Mesenchymal stem cell (in vitro differentiated cells and primary cell): ENCODE data around the gene PSPC1. TPM values are rescaled to one million over a fixed set of nuclear protein-coding genes. Genes with fewer than 3 reads are reported as not detected.

Experiments
- DNase-seq: peaks from one replicate; pipeline ENCODE4 v3.0.0-alpha.2; 2013
- H2AFZ ChIP-seq: one replicate; pipeline ENCODE4 v1.6.1; 2013; ENCODE audit warnings: low read depth, mild to moderate bottlenecking, control low read depth, inconsistent platforms, low read length, moderate library complexity
- H2AK5ac ChIP-seq: 2 replicates; pipeline ENCODE4 v1.6.1; 2013; ENCODE audit warnings: low read length, moderate library complexity, mild to moderate bottlenecking, inconsistent platforms; ENCODE audit not compliant: severe bottlenecking
- H2BK120ac ChIP-seq: one replicate; pipeline ENCODE4 v1.6.1; 2013; ENCODE audit warnings: low read depth, mild to moderate bottlenecking, inconsistent platforms, low read length, moderate library complexity
- H2BK12ac ChIP-seq, 2 experiments: one replicate each; pipeline ENCODE4 v1.6.1; 2013; ENCODE audit warnings: inconsistent platforms in 2 of 2, low read length in 2 of 2, mild to moderate bottlenecking in 2 of 2, moderate library complexity in 2 of 2, control low read depth in 1 of 2
- H2BK15ac ChIP-seq: one replicate; pipeline ENCODE4 v1.6.1; 2013; ENCODE audit warnings: mild to moderate bottlenecking, low read depth, inconsistent platforms; ENCODE audit not compliant: poor library complexity, severe bottlenecking
- H2BK5ac ChIP-seq: 2 replicates; pipeline ENCODE4 v1.6.1; 2013; ENCODE audit warnings: low read depth, mild to moderate bottlenecking, low read length, control low read depth, inconsistent platforms; ENCODE audit not compliant: poor library complexity, severe bottlenecking
- H3K14ac ChIP-seq, 2 experiments: one replicate each; pipeline ENCODE4 v1.6.1; 2013; ENCODE audit warnings: inconsistent platforms in 2 of 2, low read length in 2 of 2, control low read depth in 1 of 2, mild to moderate bottlenecking in 1 of 2, moderate library complexity in 1 of 2
- H3K18ac ChIP-seq, 2 experiments: one replicate each; pipeline ENCODE4 v1.6.1; 2013; ENCODE audit warnings: inconsistent platforms in 2 of 2, low read length in 2 of 2, control low read depth in 1 of 2, low read depth in 1 of 2, mild to moderate bottlenecking in 1 of 2
- H3K23ac ChIP-seq, 2 experiments: one replicate each; pipeline ENCODE4 v1.6.1; 2013; ENCODE audit warnings: inconsistent platforms in 2 of 2, low read length in 2 of 2, mild to moderate bottlenecking in 2 of 2, moderate library complexity in 2 of 2, control low read depth in 1 of 2
- H3K27ac ChIP-seq: 2 replicates; pipeline ENCODE4 v1.5.1; 2013; ENCODE audit warnings: mild to moderate bottlenecking, moderate library complexity, low read length, control low read depth, inconsistent platforms; ENCODE audit not compliant: poor library complexity, severe bottlenecking
- H3K27me3 ChIP-seq, 2 experiments: 2 replicates each; pipeline versions ENCODE4 v1.6.1 to v1.7.0; 2013; ENCODE audit warnings: low read length in 2 of 2, mild to moderate bottlenecking in 2 of 2, moderate library complexity in 2 of 2, control low read depth in 1 of 2, inconsistent platforms in 1 of 2; ENCODE audit not compliant: control insufficient read depth in 1 of 2, insufficient read depth in 1 of 2
- H3K36me3 ChIP-seq, 2 experiments: 2 replicates each; pipeline versions ENCODE4 v1.6.1 to v1.7.0; 2013; ENCODE audit warnings: low read length in 2 of 2, control low read depth in 1 of 2, inconsistent platforms in 1 of 2, low read depth in 1 of 2, mild to moderate bottlenecking in 1 of 2; ENCODE audit not compliant: insufficient read depth in 2 of 2, control insufficient read depth in 1 of 2
- H3K4ac ChIP-seq, 2 experiments: one replicate each; pipeline ENCODE4 v1.6.1; 2013; ENCODE audit warnings: inconsistent platforms in 2 of 2, low read length in 2 of 2, mild to moderate bottlenecking in 2 of 2, moderate library complexity in 2 of 2, control low read depth in 1 of 2, low read depth in 1 of 2
- H3K4me1 ChIP-seq: 2 replicates; pipeline ENCODE4 v1.6.1; 2013; ENCODE audit warnings: low read depth, low read length, control low read depth; ENCODE audit not compliant: control insufficient read depth, insufficient read depth
- H3K4me2 ChIP-seq: 2 replicates; pipeline ENCODE4 v1.6.1; 2013; ENCODE audit warnings: low read length, mild to moderate bottlenecking, inconsistent platforms; ENCODE audit not compliant: poor library complexity, severe bottlenecking
- H3K4me3 ChIP-seq, 2 experiments: 2 replicates each; pipeline versions ENCODE4 v1.5.1 to v1.7.0; 2013; ENCODE audit warnings: low read length in 2 of 2, mild to moderate bottlenecking in 2 of 2, control low read depth in 1 of 2, low read depth in 1 of 2; ENCODE audit not compliant: insufficient read depth in 1 of 2
- H3K79me1 ChIP-seq: replicated peaks from 2 replicates; pipeline ENCODE4 v1.6.1; 2013; ENCODE audit warnings: mild to moderate bottlenecking, control low read depth, low read length, inconsistent platforms; ENCODE audit not compliant: poor library complexity, severe bottlenecking
- H3K9ac ChIP-seq: 2 replicates; pipeline ENCODE4 v1.7.0; 2013; ENCODE audit warnings: mild to moderate bottlenecking, low read length, moderate library complexity
- H3K9me3 ChIP-seq: 2 replicates; pipeline ENCODE4 v1.7.0; 2013; ENCODE audit warnings: mild to moderate bottlenecking, low read length; ENCODE audit not compliant: control insufficient read depth
- H4K8ac ChIP-seq: one replicate; pipeline ENCODE4 v1.6.1; 2013; ENCODE audit warnings: inconsistent platforms, mild to moderate bottlenecking, low read length, moderate library complexity
- H4K91ac ChIP-seq: one replicate; pipeline ENCODE4 v1.6.1; 2013; ENCODE audit warnings: mild to moderate bottlenecking, low read length, inconsistent platforms
- WGBS: methylation state at CpG from one replicate; pipeline ENCODE4 v1.1.7; 2013; ENCODE audit warnings: mixed read lengths; 5-methylcytosine and 5-hydroxymethylcytosine counted together
- small RNA-seq: library from polyadenylated mRNA; stranded (forward); fragments of <200 nt; extraction: miRNeasy Mini kit (QIAGEN cat#:217004); gene quantifications from one replicate; pipeline ENCODE3, GENCODE V24; 2013; ENCODE audit warnings: low read depth

Gene PSPC1

DNA sequence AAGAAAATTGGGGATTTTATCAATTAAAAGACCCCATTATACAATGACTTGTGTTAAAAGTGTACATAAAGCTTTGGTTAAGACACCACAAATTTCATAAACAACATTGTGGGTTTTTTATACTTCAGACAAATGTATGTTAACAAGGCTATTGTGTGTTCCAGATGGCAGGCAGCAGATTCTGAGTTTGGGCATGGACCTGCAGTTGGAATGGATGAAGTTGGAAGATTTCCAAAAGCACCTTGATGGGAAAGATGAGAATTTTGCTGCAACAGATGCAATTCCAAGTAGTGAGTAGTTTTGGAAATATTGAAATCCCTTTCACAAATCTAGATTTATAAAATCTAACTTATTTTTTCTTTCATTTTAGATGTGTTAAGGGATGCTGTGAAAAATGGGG, 123.9 kb downstream of the PSPC1 start:
- H3K4me1 ChIP-seq = peaks cover 7% of the 10 kb centered on the region
- no peak overlapping the region for H2BK15ac ChIP-seq
- H3K9me3 ChIP-seq = no peaks in the 10 kb centered on the region
- H3K27ac ChIP-seq = no peak overlapping the region
- H4K8ac ChIP-seq = no peak overlapping the region
- no peak overlapping the region for H2AK5ac ChIP-seq
- no peak overlapping the region for H2BK12ac ChIP-seq
- no peak for DNase-seq
- no peak overlapping the region for H3K4ac ChIP-seq
- H2BK5ac ChIP-seq = no peak overlapping the region
- no peak overlapping the region for H3K23ac ChIP-seq
- H3K18ac ChIP-seq = no peak overlapping the region
- no peak overlapping the region for H3K14ac ChIP-seq
- H3K36me3 ChIP-seq = peaks cover 19 to 70% of the 10 kb centered on the region in 2 experiments
- H3K79me1 ChIP-seq = peaks cover 19% of the 10 kb centered on the region
- H3K9ac ChIP-seq = no peak overlapping the region
- H3K27me3 ChIP-seq = no peaks in the 10 kb centered on the region
- no peak overlapping the region for H3K4me2 ChIP-seq
- H3K4me3 ChIP-seq = no peak overlapping the region
- no peak overlapping the region for H2AFZ ChIP-seq
- no peak overlapping the region for H2BK120ac ChIP-seq
- no peak overlapping the region for H4K91ac ChIP-seq

DNA sequence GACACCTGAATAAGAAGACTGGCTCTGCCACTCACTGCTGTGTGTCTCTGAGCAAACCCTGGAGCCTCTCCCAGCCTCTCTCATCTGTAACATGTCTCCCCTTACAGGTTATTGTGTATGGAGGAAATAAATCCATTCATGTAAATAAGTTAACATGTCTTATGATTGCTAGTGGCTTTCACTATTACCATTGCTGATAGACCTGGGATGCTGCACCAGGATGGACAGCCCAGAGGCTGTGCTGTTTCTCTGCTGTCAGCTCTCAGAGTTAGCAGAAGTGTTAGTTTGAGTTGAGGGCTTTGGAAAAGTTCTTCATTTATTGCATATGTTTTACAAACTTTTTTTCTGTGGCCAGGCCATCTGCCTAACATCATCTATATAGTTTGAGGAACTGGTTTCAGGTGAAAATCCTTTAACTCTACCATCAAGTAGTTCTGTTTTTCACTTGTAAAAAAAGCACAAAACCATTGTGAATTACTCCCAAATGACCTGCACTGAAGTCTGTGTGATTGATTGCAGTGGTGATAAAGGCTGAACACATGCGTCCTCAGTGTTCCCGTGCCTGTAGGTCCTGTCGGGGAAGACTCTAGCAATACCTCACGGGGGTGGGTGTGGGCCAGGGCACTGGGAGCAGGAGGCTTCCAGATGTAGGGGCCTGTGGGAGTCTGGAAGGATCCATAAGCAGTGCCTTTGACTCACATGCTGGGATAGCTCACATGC, 124.7 kb downstream of the PSPC1 start:
- Histone ChIP-seq H4K91ac (no peak overlapping the region), H3K23ac (no peak overlapping the region)

More for the DNA sequence above, 124.7 kb downstream of the PSPC1 start:
- Histone ChIP-seq H3K4me3 (no peak overlapping the region), H2BK15ac (no peak overlapping the region), H3K27ac (no peak overlapping the region), H3K18ac (no peak overlapping the region), H3K9me3 (no peaks in the 10 kb centered on the region), H3K4me1 (peaks cover 5% of the 10 kb centered on the region), H2BK5ac (no peak overlapping the region), H4K8ac (no peak overlapping the region), H3K79me1 (peaks cover 11% of the 10 kb centered on the region), H3K27me3 (no peaks in the 10 kb centered on the region), H3K4me2 (no peak overlapping the region), H3K4ac (no peak overlapping the region), H2BK12ac (no peak overlapping the region), H3K9ac (no peak overlapping the region), H2BK120ac (no peak overlapping the region), H2AK5ac (no peak overlapping the region), H3K36me3 (peaks cover 11 to 65% of the 10 kb centered on the region in 2 experiments), H2AFZ (no peak overlapping the region), H3K14ac (no peak overlapping the region)
- WGBS = 14% methylated on average over 4 of the region's 4 CpGs
- DNase-seq = peak; percentile 23

Small RNAs within 50 kb of the gene (small RNA-seq; reads per million reads assigned to genes)
- not detected for gene RN7SL166P
